Neural progenitor cell (in vitro differentiated cells): Measurements from ENCODE around the gene PLA2G4A.

Source experiments
- EZH2phosphoT487 ChIP-seq: fragments of 200-600 bp; sonication (generic); IDR thresholded peaks from 2 replicates; pipeline ENCODE4 v1.6.1; 2017; ENCODE audit warnings: antibody characterized with exemption
- TF ChIP-seq, protein P1 (sequence below): fragments of 200-600 bp; sonication (generic); IDR thresholded peaks from 2 replicates; pipeline ENCODE4 v1.5.1; 2017; ENCODE audit warnings: antibody characterized with exemption, mild to moderate bottlenecking

DNA sequence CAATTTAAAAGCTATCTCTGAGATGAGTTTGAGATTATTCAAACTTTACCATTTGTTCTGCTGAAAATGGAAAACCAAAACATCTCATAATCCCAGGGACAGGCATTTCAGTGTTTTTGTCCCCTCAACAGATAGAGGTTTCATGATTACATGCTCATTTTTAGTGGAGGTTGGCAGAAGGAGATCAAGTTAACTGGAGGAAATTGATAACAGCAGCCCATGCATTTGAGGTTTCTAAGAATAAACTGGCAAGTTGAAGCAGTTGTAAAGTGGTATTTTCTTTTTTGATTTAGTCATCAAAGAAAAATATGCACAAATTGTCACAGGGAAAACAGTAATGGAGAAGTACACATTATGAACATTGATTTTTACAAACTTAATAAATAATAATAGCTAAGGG, 205.8 kb downstream of the PLA2G4A start:
- no peak for TF ChIP-seq EZH2phosphoT487
- TF ChIP-seq, protein P1, sequence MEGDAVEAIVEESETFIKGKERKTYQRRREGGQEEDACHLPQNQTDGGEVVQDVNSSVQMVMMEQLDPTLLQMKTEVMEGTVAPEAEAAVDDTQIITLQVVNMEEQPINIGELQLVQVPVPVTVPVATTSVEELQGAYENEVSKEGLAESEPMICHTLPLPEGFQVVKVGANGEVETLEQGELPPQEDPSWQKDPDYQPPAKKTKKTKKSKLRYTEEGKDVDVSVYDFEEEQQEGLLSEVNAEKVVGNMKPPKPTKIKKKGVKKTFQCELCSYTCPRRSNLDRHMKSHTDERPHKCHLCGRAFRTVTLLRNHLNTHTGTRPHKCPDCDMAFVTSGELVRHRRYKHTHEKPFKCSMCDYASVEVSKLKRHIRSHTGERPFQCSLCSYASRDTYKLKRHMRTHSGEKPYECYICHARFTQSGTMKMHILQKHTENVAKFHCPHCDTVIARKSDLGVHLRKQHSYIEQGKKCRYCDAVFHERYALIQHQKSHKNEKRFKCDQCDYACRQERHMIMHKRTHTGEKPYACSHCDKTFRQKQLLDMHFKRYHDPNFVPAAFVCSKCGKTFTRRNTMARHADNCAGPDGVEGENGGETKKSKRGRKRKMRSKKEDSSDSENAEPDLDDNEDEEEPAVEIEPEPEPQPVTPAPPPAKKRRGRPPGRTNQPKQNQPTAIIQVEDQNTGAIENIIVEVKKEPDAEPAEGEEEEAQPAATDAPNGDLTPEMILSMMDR = no peak
